Measurements from ENCODE around the gene ASCL2.

ASCL2 gene

DNA sequence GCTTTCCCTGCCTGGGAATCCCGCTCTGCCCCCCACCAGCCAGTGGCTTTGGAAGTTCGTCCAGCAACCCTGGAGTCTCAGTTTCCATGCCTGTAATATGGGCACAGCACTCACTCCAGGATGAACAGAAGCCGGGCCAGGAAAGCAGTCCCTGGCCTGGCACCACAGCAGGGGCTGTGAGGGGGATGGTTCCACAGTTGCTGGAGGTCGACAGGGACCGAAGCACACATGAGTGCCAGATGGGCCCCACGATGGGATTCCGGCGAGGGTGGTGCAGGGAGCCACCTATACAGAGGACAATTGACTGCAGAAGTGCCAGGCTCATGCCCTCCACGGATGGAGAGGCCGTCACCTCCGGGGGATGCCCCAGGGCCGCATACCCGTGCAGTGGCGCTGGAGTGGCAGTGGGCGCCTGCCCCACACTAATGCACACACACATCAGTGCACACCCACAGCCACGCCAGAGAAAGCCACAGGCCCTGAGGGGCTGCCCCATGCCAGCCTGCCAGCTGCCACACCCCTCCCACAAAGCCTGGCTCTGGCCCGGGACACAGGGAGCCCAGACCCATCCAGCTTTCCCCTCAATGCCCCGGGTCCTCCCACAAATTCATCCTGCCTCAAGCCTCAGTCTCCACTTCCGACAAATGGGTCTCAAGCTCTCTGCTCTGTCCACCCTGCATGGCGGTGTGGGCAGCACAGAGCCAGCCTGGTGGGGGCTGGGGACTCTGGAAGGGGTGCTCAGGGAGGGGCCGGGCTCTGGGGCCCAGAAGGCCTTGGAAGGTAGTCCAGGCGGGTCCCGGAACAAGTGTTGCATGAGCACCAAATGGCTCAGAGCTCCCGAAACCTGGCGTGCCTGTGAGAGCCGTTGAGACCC lies 9.7 kb downstream of the ASCL2 start:
- H3K36me3 Mint-ChIP-seq (ENCODE audit: low read depth) = no peaks in the 10 kb centered on the region
- peaks cover 25% of the 10 kb centered on the region for H3K27me3 Mint-ChIP-seq (ENCODE audit: low read depth)
- no peaks in the 10 kb centered on the region for H3K4me1 Mint-ChIP-seq
- TF ChIP-seq CTCF (IDR thresholded peaks at IDR 0.05; ENCODE audit: unreplicated experiment in 3 of 3) = no peak
- no peak overlapping the region for H3K4me3 Mint-ChIP-seq
- no peak overlapping the region for H3K27ac Mint-ChIP-seq
- H3K9me3 Mint-ChIP-seq = no peaks in the 10 kb centered on the region

DNA sequence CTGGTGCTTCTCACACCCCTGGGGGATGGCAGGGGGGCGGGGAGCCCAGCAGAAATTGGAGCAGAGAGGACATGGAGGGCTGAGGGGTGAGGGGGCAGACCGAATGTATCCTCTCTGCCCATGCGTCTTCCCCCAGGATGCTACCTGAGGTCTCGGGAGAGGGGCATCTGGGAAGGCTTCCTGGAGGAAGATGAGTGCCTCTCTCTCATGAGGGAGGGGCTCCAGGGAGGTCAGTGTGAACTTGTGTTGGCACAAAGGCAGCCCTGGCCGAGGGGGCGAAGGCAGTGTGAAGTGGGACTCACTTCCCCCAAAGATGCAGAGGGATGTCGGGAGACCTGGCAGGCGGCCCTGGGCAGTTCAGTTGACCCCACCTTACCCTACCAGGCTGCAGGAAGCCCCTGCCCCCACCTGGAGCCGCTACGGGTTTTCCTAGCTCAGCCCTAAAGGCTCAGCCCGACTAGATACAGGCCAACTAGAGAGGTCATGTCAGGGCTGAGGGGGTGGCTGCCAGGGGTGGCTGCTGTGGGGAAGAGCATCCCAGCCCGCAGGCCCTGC lies 10.4 kb downstream of the ASCL2 start:
- Mint-ChIP-seq H3K4me1 (no peaks in the 10 kb centered on the region), H3K27me3 (ENCODE audit: low read depth) (peaks cover 18% of the 10 kb centered on the region), H3K4me3 (no peak overlapping the region), H3K36me3 (ENCODE audit: low read depth) (no peaks in the 10 kb centered on the region), H3K27ac (no peak overlapping the region), H3K9me3 (peaks cover 4% of the 10 kb centered on the region)
- TF ChIP-seq CTCF (IDR thresholded peaks at IDR 0.05; ENCODE audit: unreplicated experiment in 3 of 3) = no peak

- no peak for TF ChIP-seq CTCF (IDR thresholded peaks at IDR 0.05; ENCODE audit: unreplicated experiment in 3 of 3)
- Mint-ChIP-seq H3K27me3 (ENCODE audit: low read depth) (peaks cover 13% of the 10 kb centered on the region), H3K4me3 (no peak overlapping the region), H3K36me3 (ENCODE audit: low read depth) (no peaks in the 10 kb centered on the region), H3K27ac (no peak overlapping the region), H3K9me3 (peaks cover 7% of the 10 kb centered on the region), H3K4me1 (no peaks in the 10 kb centered on the region)
Measured at GRCh38 chr11:2259466-2259830, 10.9 kb downstream of the ASCL2 start.

DNA sequence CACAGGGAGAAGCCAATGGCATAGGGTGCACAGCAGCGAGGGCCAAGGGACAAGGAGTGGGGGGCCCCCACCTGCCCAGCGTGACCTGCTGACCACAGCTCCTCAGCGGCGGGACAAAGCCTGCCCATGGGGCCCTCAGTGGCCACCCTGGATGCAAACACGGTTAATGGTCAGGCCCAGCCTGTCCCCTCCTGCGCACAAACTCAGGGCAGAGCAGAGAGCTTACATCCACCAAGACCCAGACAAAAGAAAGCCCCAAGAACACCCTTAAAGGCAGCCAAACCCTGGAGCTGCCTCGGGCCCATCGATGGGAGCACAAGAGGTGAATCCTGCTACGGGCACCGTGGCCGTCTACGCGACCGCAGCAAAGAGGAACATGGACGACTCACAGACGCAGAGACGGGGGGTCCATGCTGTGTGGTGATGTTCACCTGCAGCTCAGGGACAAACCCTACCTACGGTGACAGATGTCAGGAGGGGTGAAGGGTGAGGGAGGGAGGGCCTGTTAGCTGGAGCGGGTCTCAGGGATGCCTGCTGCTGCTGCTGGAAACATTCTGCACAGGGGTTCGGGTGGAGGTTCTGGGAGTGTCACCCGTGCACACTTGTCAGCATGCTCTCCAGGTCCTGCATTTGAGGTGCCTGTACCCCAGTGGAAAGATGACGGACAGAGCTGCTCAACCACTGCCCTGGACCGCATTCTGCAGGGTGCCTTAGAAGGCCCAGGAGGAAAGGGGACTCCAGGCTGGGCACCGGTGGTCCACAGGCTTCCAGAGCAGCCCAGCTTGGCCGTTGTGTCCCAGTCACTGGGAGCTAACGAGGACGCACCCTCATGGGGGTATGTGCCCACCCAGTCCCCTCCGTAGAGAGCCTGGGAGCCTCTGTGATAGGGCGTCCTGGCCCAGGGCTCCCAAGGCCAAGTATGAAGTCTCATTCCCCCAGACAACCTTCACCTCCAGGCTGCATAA lies 11.6 kb downstream of the ASCL2 start:
- Mint-ChIP-seq H3K9me3 (peaks cover 7% of the 10 kb centered on the region), H3K36me3 (ENCODE audit: low read depth) (no peaks in the 10 kb centered on the region), H3K27me3 (ENCODE audit: low read depth) (peaks cover 12% of the 10 kb centered on the region), H3K27ac (no peak overlapping the region), H3K4me1 (no peaks in the 10 kb centered on the region), H3K4me3 (no peak overlapping the region)
- no peak for TF ChIP-seq CTCF (IDR thresholded peaks at IDR 0.05; ENCODE audit: unreplicated experiment in 3 of 3)

- Mint-ChIP-seq H3K9me3 (peaks cover 11% of the 10 kb centered on the region), H3K27ac (peak overlapping the region; percentile 53 to 92 (median 73)), H3K27me3 (ENCODE audit: low read depth) (peaks cover 17% of the 10 kb centered on the region), H3K4me1 (no peaks in the 10 kb centered on the region), H3K36me3 (ENCODE audit: low read depth) (no peaks in the 10 kb centered on the region), H3K4me3 (no peak overlapping the region)
- TF ChIP-seq CTCF (IDR thresholded peaks at IDR 0.05; ENCODE audit: unreplicated experiment in 3 of 3) = no peak
Measured at GRCh38 chr11:2256951-2257700, 13.3 kb downstream of the ASCL2 start.
